Measurements from ENCODE around the gene CLK2. TPM values are rescaled to one million over a fixed set of nuclear protein-coding genes. Genes with fewer than 3 reads are reported as not detected.
A peak's percentile ranks its signal among the peaks of the same experiment; 100 is the strongest.

CLK2 gene
- total and polyA plus RNA-seq, 9 of the 15 experiments (the other 6 are each of a cell fraction or from before 2014, with no cell fraction given) = 13.5 to 81.4 (median 39.6) TPM

DNA sequence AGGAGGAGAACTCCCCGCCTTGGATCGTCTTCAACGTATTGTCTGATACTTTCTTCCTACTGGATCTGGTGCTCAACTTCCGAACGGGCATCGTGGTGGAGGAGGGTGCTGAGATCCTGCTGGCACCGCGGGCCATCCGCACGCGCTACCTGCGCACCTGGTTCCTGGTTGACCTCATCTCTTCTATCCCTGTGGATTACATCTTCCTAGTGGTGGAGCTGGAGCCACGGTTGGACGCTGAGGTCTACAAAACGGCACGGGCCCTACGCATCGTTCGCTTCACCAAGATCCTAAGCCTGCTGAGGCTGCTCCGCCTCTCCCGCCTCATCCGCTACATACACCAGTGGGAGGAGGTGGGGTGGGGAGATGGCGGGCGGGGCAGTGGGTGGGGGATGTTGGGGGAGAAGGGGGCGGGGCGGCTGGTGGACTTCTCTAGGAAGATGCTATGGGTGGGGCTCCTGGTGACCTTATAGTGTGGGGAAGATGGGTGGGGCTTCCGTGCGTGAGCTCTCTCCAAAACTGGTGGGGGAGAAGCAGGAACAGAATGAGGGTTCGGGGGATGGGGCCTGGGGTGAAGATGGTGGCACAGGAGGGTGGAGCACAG, 9.3 kb upstream of the CLK2 start:
- in situ Hi-C loops (cut with MboI) (no loop called here), intact Hi-C loops (cut with micrococcal nuclease) (no loop called here)
- H3K27me3 ChIP-seq (ENCODE audit: control insufficient read depth in 2 of 2, insufficient read depth in 2 of 2, low read length in 2 of 2) = no peaks in the 10 kb centered on the region
- ATAC-seq (peak; percentile 57), DNase-seq (ENCODE audit: extremely low read depth in 1 of 4, low spot score in 3 of 4) (peak; percentile 75 to 90 (median 84)), FAIRE-seq (peak; percentile 37)
- POLR2A ChIA-PET = interaction anchor here (0.5 to 0.8 kb wide), 3 partner anchors 24 to 180 kb away, joined by 3 read pairs; no protein-coding TSS in a partner anchor
- TF ChIP-seq SRSF9 (IDR thresholded peaks at IDR 0.05; ENCODE audit: borderline replicate concordance, low read depth, low read length) (no peak), ZNF431 (CRISPR knock-in tag; IDR thresholded peaks at IDR 0.05) (0 out of 2 replicates have a peak, but pooled peaks have one; percentile 24)
- TF ChIP-seq, protein P1, sequence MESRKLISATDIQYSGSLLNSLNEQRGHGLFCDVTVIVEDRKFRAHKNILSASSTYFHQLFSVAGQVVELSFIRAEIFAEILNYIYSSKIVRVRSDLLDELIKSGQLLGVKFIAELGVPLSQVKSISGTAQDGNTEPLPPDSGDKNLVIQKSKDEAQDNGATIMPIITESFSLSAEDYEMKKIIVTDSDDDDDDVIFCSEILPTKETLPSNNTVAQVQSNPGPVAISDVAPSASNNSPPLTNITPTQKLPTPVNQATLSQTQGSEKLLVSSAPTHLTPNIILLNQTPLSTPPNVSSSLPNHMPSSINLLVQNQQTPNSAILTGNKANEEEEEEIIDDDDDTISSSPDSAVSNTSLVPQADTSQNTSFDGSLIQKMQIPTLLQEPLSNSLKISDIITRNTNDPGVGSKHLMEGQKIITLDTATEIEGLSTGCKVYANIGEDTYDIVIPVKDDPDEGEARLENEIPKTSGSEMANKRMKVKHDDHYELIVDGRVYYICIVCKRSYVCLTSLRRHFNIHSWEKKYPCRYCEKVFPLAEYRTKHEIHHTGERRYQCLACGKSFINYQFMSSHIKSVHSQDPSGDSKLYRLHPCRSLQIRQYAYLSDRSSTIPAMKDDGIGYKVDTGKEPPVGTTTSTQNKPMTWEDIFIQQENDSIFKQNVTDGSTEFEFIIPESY (CRISPR knock-in tag; IDR thresholded peaks at IDR 0.05) = peak; percentile 81
- H3K4me1 ChIP-seq (replicated peaks in 1 of 2; ENCODE audit: control insufficient read depth in 2 of 2, insufficient read depth in 2 of 2, low read length in 2 of 2) = peaks cover 5 to 46% of the 10 kb centered on the region in 2 experiments; a peak in 4 of 5 replicates
- no peak overlapping the region for H2AFZ ChIP-seq (ENCODE audit: low read depth, low read length)
- H3K27ac ChIP-seq (ENCODE audit: extremely low read depth, low read depth, low read length) = no peak overlapping the region
- BruUV-seq (replicated peaks) = no TSS peak
- no peaks in the 10 kb centered on the region for H3K9me3 ChIP-seq (replicated peaks; ENCODE audit: control insufficient read depth, insufficient read depth, low read depth, low read length)
- no peaks in the 10 kb centered on the region for H3K79me2 ChIP-seq (ENCODE audit: control insufficient read depth, insufficient read depth, low read length)
- no peaks in the 10 kb centered on the region; the same call in 1 of the 2 replicates for H4K20me1 ChIP-seq (replicated peaks; ENCODE audit: control insufficient read depth, insufficient read depth, low read length)
- no peak overlapping the region for H3K4me2 ChIP-seq (ENCODE audit: insufficient read depth, low read length)
- H3K9me1 ChIP-seq (ENCODE audit: control insufficient read depth, insufficient read depth, low read length) = no peaks in the 10 kb centered on the region
- whole genome bisulfite sequencing (ENCODE audit: insufficient coverage, low coverage, missing lambda C conversion rate) = 73% methylated on average over 18 of the region's 29 CpGs
- CTCF ChIA-PET (ENCODE audit: low intra/inter-chr PET ratio) = no interaction called here
- H3K9ac ChIP-seq (ENCODE audit: insufficient read depth in 1 of 2, low read depth in 2 of 2, low read length in 2 of 2) = peak overlapping the region in 1 of 2 experiments; percentile 85; a peak in 2 of 4 replicates
- peaks cover 12% of the 10 kb centered on the region; the same call in 2 of the 3 replicates for H3K36me3 ChIP-seq (ENCODE audit: control insufficient read depth, insufficient read depth, low read length)
- H3K4me3 ChIP-seq = no peak overlapping the region
